ENCODE data around the gene GLI3.

DNA sequence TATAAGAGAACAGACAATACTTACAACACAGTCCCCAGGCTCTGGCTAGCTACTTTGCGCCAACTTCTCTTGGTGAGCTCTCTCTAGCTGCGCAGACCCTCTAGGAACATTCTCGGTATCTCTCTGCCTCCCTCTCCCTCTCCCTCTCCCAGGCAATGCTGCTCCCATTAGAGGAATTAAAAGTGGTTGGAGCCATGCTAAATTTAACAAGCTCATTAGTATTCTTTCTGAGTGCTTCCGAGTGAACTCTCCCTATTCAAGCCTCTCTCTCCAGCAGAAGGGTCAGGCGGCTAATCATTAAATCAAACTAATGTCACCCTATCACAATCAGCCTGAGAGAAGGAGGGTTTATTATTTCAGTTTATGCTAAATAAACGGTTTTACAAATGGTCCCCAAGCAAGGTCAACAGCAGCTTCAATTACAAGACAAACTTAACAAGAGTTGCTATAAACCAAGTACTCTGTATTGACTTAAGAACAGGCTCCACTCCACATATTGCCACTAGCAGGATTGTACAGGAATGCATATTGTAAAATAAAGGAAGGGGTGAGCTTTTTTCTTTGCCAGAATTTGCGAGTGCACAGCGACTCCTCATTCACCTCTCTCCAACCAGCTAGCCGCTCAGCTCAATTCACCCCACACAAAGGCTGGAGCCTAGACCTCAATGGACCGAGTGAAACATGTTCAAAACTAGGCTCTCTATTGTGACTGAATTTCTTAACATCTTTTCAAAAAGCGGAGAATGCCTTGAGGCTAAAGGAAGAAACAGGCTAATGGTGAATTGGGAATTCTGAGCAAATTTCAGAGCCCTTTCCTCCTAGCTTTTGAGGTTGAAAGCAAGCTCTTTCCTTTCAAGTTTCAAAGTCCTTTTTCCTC lies 84.4 kb downstream of the GLI3 start:
- TF ChIP-seq EZH2 (IDR thresholded peaks at IDR 0.05; ENCODE audit: borderline replicate concordance, control insufficient read depth, low read depth, low read length) (no peak), MTA3 (IDR thresholded peaks at IDR 0.05; ENCODE audit: borderline replicate concordance, low read length) (no peak), GABPA (IDR thresholded peaks at IDR 0.05; ENCODE audit: low read depth) (no peak), CHD2 (IDR thresholded peaks at IDR 0.05; ENCODE audit: borderline replicate concordance, low read depth, low read length) (no peak), POLR2A (IDR thresholded peaks at IDR 0.05; ENCODE audit: low read depth, low read length) (no peak)

All from GM12878 (cell line).